Endothelial cell (in vitro differentiated cells): ENCODE results near the gene LDHAL6B. TPM values are rescaled to one million over a fixed set of nuclear protein-coding genes. Genes with fewer than 3 reads are reported as not detected.

Experiments used
- DNase-seq: peaks from one replicate; pipeline ENCODE4 v3.0.0; 2021; ENCODE audit warnings: low spot score
- H3K27ac Mint-ChIP-seq: one replicate; pipeline ENCODE4 v1.8.0; 2021; ENCODE audit warnings: mixed read lengths, inconsistent platforms; ENCODE audit not compliant: unreplicated experiment
- H3K27me3 Mint-ChIP-seq: one replicate; pipeline ENCODE4 v1.8.0; 2021; ENCODE audit warnings: mild to moderate bottlenecking, moderate library complexity, mixed read lengths, inconsistent platforms; ENCODE audit not compliant: unreplicated experiment
- H3K36me3 Mint-ChIP-seq: one replicate; pipeline ENCODE4 v1.8.0; 2021; ENCODE audit warnings: mild to moderate bottlenecking, low read depth, mixed read lengths, inconsistent platforms; ENCODE audit not compliant: unreplicated experiment
- H3K4me1 Mint-ChIP-seq: one replicate; pipeline ENCODE4 v1.8.0; 2021; ENCODE audit warnings: mild to moderate bottlenecking, mixed read lengths, inconsistent platforms; ENCODE audit not compliant: unreplicated experiment
- H3K4me3 Mint-ChIP-seq: one replicate; pipeline ENCODE4 v1.8.0; 2021; ENCODE audit warnings: mild to moderate bottlenecking, mixed read lengths, inconsistent platforms; ENCODE audit not compliant: unreplicated experiment
- H3K9me3 Mint-ChIP-seq: one replicate; pipeline ENCODE4 v1.8.0; 2021; ENCODE audit warnings: mixed read lengths, inconsistent platforms; ENCODE audit not compliant: unreplicated experiment
- microRNA-seq: library from miRNA; unstranded; fragments of <30 nt; microRNA quantifications from one replicate; pipeline ENCODE4, GENCODE V29; 2020; ENCODE audit not compliant: unreplicated experiment
- total RNA-seq: library from RNA; stranded (reverse); fragmentation: NEBNext Ultra II Directional; extraction: Animal tissue kit (Norgen Biotek cat#: 25700); gene quantifications from one replicate; pipeline ENCODE4 v1.2.1, GENCODE V29; 2021; ENCODE audit not compliant: unreplicated experiment
- TF ChIP-seq, protein P1 (sequence below): fragments of 200-600 bp; sonication (generic); IDR thresholded peaks from one replicate; pipeline ENCODE4 v1.5.0; 2021; ENCODE audit warnings: antibody characterized with exemption; ENCODE audit not compliant: unreplicated experiment

Gene LDHAL6B
- total RNA-seq, 1 donor from 2014 or later: not detected

DNA sequence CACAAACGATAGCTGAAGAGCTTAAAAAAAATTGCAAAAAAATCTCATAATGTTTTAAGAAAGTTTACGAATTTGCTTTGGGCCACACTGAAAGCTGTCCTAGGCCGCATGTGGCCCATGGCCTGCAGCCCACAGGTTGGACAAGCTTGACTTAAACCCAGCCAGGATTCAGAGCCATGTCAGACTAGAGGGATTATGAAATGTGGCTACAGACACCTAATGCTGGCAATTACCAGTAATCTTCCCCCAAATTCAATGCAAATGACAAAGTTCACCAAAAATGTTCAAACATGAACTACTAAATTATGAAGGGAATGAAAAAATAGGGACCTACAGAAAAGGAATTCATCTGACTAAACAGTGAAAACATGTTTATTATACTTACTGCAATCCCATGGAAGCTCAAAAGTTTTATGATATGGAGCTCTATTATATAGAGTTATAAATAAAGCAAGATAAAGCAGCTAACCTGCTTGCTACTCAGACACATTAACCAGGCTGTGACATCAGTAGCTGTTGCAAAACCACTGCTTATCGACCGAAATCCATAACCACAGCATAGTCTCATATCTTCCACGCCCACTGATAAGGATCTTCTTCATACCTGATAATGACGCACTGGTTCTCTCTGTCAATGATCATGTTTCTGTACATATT lies 49.2 kb downstream of the LDHAL6B start:
- Mint-ChIP-seq H3K4me3 (no peak overlapping the region), H3K27ac (no peak overlapping the region), H3K27me3 (no peaks in the 10 kb centered on the region), H3K36me3 (peaks cover 3% of the 10 kb centered on the region), H3K9me3 (no peaks in the 10 kb centered on the region), H3K4me1 (no peaks in the 10 kb centered on the region)
- TF ChIP-seq, protein P1, sequence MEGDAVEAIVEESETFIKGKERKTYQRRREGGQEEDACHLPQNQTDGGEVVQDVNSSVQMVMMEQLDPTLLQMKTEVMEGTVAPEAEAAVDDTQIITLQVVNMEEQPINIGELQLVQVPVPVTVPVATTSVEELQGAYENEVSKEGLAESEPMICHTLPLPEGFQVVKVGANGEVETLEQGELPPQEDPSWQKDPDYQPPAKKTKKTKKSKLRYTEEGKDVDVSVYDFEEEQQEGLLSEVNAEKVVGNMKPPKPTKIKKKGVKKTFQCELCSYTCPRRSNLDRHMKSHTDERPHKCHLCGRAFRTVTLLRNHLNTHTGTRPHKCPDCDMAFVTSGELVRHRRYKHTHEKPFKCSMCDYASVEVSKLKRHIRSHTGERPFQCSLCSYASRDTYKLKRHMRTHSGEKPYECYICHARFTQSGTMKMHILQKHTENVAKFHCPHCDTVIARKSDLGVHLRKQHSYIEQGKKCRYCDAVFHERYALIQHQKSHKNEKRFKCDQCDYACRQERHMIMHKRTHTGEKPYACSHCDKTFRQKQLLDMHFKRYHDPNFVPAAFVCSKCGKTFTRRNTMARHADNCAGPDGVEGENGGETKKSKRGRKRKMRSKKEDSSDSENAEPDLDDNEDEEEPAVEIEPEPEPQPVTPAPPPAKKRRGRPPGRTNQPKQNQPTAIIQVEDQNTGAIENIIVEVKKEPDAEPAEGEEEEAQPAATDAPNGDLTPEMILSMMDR: no peak
- no peak for DNase-seq

DNA sequence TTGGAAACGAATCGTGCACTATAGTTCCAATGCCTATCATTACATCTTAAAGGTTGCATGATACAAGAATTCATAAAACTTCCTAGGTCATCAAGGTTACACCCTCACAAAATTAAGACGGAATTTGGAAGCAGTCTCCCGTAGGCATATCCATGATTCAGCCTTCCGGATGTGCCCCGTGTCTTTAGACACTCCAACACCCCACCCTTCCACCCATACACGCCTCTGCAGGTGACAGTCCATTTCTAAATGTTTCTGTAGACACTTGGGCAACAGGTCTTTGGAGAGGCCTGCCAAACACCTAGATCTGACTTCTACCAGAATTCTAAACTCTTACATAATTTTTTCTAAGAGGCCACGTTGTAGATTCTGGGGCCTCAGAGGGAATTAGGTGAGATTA lies 49.8 kb downstream of the LDHAL6B start:
- TF ChIP-seq, protein P1: no peak
- DNase-seq: no peak
- no peaks in the 10 kb centered on the region for H3K27me3 Mint-ChIP-seq
- peaks cover 3% of the 10 kb centered on the region for H3K36me3 Mint-ChIP-seq
- no peaks in the 10 kb centered on the region for H3K4me1 Mint-ChIP-seq
- H3K4me3 Mint-ChIP-seq: no peak overlapping the region
- H3K27ac Mint-ChIP-seq: no peak overlapping the region
- no peaks in the 10 kb centered on the region for H3K9me3 Mint-ChIP-seq

DNA sequence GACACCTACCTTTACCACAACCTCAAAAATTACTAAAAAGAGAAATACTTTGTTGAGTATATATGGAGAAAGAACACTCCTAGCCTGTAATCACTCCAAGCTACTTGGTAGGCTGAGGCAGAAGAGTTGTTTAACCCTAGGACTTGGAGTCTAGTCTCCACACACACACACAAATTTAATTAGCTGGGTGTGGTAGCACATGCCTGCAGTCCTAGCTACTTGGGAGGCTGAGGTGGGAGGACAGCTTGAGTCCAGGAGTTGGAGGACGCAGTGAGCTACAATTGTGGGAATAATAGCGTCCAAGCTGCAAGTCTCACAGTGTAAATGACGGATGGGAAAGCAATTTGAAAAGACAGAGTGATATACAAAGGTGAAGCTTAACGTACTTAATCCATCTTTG lies 50.5 kb downstream of the LDHAL6B start:
- H3K4me3 Mint-ChIP-seq: no peak overlapping the region
- DNase-seq: no peak
- no peaks in the 10 kb centered on the region for H3K27me3 Mint-ChIP-seq
- TF ChIP-seq, protein P1: no peak
- H3K36me3 Mint-ChIP-seq: peaks cover 3% of the 10 kb centered on the region
- H3K9me3 Mint-ChIP-seq: no peaks in the 10 kb centered on the region
- no peak overlapping the region for H3K27ac Mint-ChIP-seq
- no peaks in the 10 kb centered on the region for H3K4me1 Mint-ChIP-seq

Small RNA genes within 50 kb of the gene (microRNA-seq; reads per million reads assigned to microRNA genes)
- gene MIR2116: 7.3 reads per million, percentile 54 among the genes with 10 or more reads in this experiment

Other genes starting within 250 kb of the LDHAL6B start
- gene RNF111, start 219.2 kb upstream of the LDHAL6B start, total RNA-seq: 53.4 TPM
- gene CCNB2, start 101.7 kb upstream of the LDHAL6B start, total RNA-seq: 16.5 TPM
- gene MYO1E, start 166.0 kb downstream of the LDHAL6B start, total RNA-seq: 146 TPM
- 0.23 TPM for gene FAM81A, start 231.3 kb downstream of the LDHAL6B start, total RNA-seq